HG02588 (cell line): Measurements from ENCODE around the gene COL9A3.

Experiments
- ATAC-seq: cut with Tn5 transposase; IDR thresholded peaks from one replicate; pipeline ENCODE4 v1.9.1; 2021; ENCODE audit warnings: mild to moderate bottlenecking, moderate library complexity; ENCODE audit not compliant: unreplicated experiment

The COL9A3 gene

DNA sequence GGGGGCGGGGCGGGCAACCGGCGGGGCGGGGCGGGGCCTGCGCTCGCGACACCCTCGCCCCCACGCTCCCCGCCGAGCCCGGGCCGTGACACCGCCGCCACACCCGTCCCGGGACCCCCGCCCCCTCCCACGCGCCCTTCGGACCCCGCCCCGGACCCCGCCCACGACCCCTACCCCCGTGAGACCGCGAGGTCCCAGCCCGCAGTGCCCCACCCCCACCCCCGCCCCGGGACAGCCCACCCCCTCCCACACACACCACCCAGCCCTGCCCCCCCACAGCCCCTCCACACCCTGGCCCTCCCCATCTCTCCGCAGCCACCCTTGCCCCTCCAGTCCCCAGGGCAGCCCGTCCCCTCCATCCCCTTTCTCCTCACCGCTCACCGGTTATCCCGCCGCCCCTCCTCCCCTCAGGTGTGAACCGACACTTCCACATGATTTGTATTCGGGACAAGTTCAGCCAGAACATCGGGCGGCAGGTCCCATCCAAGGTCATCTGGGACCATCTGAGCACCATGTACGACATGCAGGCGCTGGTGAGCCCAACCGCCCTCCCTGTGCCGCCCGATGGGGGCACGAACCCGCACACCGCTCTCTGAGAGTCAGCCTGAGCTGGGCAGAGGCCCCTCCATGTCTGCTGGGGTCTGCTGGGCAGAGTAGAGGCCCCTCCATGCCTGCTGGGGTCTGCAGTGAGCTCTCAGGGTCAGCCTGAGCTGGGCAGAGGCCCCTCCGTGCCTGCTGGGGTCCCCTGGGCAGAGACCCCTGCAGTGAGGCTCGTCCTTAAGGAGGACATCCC is 20.0 kb upstream of the COL9A3 start:
- ATAC-seq: no peak

DNA sequence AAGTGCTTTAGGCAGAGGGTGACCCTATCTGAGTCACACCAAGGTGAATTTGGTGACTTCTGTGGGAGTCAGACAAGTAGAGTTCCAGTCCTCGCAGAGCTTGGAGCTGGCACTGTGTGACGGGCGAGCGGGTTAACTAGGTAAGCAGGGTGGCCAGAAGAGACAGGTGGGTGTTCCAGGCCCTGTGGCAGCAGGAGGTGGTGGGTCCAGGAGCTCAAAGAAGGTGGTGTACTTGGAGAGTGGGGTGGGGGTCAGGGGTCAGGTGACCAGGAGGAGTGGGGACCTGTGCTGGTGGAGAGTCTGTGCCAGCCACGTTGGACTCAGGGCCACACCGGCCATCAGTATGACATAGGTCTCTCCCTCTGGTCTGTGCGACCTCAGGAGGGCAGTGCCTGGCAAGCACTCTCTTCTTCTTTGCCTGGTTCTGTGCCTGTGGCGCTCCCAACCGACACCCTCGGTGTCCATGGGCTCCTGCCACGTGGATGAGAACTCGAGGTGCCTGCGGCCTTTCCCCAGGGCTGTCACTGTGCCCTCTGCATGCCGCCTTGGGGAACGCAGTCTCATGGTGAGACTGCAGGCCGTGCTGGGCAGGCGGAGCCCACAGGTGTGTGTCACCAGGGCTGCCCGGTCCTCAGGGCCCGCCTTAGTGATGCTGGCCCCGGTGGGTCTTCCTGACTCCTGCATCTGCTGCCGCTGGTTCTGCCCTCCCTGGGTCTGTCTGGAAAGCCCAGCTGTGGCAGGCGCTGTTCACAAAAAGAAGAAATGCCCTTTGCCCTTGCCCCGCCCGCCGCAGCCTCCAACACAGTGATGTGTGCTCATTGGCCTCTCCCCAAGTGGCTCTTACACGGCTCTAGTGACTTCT is 18.9 kb upstream of the COL9A3 start:
- ATAC-seq: no peak

- no peak for ATAC-seq
These were observed 17.8 kb upstream of the COL9A3 start for GRCh38 chr20:62799036-62799435.

GRCh38 chr20:62799459-62799858 is 17.4 kb upstream of the COL9A3 start:
- ATAC-seq: no peak

GRCh38 chr20:62799873-62800272 is 17.0 kb upstream of the COL9A3 start:
- ATAC-seq: no peak

DNA sequence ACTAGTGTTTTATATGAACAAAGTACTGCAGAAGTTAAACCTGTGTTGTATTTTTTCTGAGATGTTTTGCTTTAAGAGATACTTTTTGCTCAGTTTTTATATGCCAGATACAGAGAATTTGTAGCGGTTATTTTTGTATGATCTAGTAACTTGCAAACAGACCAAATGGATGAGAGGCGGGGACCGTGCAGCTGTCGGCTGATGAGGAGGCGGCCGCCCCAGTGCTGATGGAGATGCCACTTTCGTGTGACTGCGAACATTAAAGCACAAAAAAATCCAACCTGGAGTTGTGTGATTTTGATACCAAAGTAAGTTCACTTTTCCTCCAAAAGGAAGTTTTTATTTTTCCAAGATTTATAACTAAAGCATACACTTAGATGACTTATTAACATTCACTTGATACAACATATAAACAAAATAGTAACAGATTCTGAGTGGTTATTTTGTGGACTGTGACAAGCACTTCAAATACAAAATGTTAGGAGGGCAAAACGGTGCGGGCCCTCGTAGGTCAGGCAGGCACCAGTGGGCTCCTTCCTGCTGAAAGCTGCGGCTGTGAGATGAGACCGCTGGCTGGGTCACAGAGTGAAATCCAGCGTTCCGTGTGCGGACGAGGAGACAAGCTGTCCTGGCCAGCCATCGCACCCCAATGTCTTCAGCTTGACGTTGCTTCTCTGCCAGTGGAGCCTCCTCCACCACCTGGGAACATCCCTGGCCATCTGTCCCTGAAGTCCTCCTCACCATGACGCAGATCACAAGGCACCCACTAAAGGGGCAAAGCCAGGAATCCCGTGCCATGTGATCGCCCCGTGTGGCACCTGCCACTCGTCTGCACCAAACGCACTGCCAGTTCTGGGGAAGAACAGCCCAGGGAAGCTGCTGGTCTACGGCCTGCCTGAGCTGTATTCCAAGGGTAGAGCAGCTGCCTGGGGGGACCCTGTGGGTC is 16.3 kb upstream of the COL9A3 start:
- ATAC-seq: no peak

DNA sequence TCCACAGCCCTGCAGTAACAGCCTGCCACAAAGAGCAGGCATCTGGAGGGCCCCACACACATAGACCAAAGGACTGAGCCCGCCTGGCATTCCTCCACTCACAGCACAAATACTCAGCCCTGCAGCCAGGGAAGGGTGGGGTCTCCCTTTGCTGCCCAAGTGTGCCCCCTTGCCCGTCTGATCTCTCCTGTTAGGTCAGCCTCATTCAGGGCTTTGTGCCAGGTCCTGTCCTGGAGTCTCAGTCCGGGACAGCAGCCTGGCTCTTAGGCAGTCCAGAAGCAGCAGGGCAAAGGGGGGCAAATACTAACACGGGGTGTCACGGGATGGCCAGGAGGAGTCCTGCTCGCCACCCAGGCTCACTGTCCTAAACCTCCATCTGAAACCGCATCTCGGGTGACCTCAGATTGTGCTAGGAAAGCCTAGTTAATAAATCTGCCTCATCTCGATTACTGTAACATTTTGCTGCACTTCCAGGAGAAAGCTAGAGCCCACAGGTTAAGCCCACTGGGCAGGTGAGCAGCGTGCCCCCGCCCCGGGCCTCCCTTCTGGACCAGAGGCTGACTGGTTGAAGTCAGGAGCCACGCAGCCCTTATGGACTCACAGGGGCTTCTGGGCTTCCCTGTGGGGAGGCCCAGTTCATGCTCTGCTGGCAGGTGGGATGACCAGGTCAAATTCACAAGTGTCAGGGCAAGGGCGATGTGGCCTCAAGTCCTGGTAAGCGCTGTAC is 15.4 kb upstream of the COL9A3 start:
- ATAC-seq: no peak

- no peak for ATAC-seq
These were observed 14.7 kb upstream of the COL9A3 start for GRCh38 chr20:62802026-62802712.

- no peak for ATAC-seq
These were observed 12.7 kb upstream of the COL9A3 start for GRCh38 chr20:62804021-62804626.

DNA sequence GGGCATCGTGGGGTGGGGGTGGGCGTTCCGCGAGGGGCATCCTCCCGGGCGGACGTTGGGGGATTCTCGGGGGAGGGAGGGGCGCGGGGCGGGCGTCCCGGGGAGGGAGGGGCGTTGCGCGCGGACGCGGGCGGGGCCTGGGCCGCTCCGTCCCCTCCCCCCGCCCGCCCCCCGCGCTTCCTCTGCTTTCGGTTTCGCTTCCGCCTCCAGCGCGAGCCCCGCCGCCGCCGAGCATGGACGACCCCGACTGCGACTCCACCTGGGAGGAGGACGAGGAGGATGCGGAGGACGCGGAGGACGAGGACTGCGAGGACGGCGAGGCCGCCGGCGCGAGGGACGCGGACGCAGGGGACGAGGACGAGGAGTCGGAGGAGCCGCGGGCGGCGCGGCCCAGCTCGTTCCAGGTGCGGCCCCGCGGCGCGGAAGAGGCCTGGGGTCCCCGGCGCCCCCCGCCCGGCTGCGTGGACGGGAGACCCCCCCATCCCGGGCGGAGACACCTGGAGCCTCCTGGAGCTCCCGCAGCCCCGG is 12.2 kb upstream of the COL9A3 start, which contains the start of gene OGFR:
OGFR (plus strand) TSS at position 209 of the 528 bp plus-strand sequence; CDS start at position 234, 25 bp downstream.
- no peak for ATAC-seq

- ATAC-seq: no peak
These were observed 11.6 kb upstream of the COL9A3 start for GRCh38 chr20:62805155-62805710.

GRCh38 chr20:62805711-62806382 is 11.0 kb upstream of the COL9A3 start:
- ATAC-seq: no peak

DNA sequence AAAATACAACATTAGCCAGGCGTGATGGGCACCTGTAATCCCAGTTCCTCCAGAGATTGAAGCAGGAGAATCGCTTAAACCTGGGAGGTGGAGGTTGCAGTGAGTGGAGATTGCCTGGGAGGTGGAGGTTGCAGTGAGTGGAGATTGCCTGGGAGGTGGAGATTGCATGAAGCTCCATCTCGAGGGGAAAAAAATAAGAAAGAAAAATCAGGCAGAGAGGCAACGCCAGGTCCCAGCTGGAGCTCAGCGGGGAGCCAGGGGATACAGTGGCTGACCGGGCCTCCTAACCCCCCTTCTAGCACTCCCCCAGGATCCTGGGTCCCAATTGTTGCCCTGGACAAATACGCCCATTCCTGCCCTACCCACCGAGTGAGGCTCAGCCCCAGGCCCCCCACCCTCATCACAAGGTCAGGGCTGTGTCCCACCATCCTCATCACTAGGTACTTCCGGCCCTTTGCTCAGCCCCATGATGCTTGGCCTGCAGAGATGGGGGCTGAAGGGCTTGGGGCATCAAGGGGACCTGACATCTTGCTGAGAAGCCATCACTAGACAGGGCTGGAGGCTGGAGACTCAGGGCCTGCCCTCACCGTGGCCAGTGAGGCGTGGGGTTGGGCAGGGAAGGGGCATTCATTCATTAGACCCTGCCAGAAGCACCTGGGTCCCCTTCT is 10.3 kb upstream of the COL9A3 start:
- no peak for ATAC-seq

DNA sequence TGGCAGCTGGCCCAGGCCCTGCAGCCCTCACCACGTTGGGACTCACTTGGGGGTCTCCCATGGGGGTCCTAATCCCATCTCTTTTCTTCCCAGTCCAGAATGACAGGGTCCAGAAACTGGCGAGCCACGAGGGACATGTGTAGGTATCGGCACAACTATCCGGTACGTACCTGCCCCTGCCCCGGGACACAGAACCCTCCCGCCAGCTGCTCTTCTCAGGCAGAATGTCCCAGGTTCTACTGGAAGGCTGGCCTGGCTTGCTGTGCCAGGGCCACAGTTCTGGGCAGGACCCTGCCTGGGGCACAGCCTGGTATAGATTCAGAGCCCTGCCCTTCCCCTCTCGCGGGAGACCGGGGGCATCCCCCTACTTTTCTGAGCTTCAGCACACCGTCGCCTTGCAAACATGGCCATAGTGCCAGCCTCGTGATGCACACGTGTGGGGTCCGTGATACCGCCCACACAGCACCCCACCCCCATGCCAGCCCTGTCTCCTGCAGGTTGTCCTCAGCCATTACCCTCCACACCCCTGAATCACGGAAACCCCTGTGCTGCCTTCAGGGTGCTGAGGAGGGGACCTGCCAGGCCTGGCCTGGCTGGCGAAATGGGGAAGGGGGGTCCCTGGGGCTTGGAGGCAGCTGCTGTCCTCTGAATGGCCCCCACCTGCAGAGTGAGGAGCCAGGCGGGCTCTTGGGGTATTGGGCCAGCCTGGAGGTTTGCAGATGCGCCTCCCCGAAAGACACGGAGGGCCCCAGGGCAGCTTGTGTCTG is 9.2 kb upstream of the COL9A3 start:
- ATAC-seq: no peak

GRCh38 chr20:62808211-62808865 is 8.5 kb upstream of the COL9A3 start:
- no peak for ATAC-seq
